Heart left ventricle (tissue), 13 donors: ENCODE measurements around the gene BATF3.

Experiments
- POLR2A ChIP-seq, 2 donors: fragments of 450-650 bp; IDR thresholded peaks; one replicate each; pipeline ENCODE4 v1.6.1; 2017; ENCODE audit warnings: antibody characterized with exemption in 2 of 2, mild to moderate bottlenecking in 2 of 2, moderate library complexity in 2 of 2
- TF ChIP-seq, protein P1 (sequence below), 12 donors: fragments of 200-600 bp; sonication (generic) in 4 of 12; IDR thresholded peaks; one replicate each; pipeline versions ENCODE4 v1.5.0 to v1.8.0; 2018 to 2022; ENCODE audit warnings: antibody characterized with exemption in 12 of 12, mild to moderate bottlenecking in 5 of 12
- donor health status: ischemic (EF 13 %, LVEDD 7.1; RV severe dilation, severe dysfunction).
- donor health status: DM: no; HTN: yes; CAD: no.
- donor health status: DM: no; HTN: no; CAD: no.
- donor health status: ischemic (EF 25% LVEDD 6.9; RV normal size, moderate dysfunction).
- donor health status: ischemic (EF 25% LVEDD 5.7; RV mildly dilated, moderate dysfunction).
- donor health status: ischemic (EF 35%, LVEDD 5.7; RV mildly dilated, moderate dysfunction).
- donor health status: nonischemic (EF 11% LVEDD 7.7; RV severe dilation, severe dysfunction).
- donor health status: DM: yes; HTN: yes; CAD: no.
- donor health status: PGD.
- donor health status: ischemic (EF 29% LVEDD 5.4; RV normal size, mild dysfunction).
- donor health status: nonischemic (EF 23%, LVEDD 6.1; RV moderate dilation, normal function).

DNA sequence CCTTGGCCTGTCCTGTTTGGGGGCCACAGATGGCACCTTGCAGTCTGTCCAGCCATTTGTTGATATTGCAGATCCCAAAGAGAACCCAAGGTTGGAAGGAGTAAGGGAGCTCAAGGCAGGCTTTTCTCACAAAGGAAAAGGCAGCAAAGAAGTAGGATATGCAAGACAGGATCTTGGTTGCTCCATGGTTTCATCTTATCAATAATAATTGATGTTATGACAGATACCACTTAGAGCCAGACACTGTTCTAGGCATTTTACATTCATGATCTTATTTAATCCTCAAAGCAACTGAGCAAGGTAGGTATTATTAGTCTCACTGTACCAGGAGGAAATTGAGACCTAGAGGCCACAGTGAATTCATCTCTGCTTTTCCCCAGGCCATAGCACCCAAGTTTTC lies 28.8 kb downstream of the BATF3 start:
- TF ChIP-seq, protein P1, sequence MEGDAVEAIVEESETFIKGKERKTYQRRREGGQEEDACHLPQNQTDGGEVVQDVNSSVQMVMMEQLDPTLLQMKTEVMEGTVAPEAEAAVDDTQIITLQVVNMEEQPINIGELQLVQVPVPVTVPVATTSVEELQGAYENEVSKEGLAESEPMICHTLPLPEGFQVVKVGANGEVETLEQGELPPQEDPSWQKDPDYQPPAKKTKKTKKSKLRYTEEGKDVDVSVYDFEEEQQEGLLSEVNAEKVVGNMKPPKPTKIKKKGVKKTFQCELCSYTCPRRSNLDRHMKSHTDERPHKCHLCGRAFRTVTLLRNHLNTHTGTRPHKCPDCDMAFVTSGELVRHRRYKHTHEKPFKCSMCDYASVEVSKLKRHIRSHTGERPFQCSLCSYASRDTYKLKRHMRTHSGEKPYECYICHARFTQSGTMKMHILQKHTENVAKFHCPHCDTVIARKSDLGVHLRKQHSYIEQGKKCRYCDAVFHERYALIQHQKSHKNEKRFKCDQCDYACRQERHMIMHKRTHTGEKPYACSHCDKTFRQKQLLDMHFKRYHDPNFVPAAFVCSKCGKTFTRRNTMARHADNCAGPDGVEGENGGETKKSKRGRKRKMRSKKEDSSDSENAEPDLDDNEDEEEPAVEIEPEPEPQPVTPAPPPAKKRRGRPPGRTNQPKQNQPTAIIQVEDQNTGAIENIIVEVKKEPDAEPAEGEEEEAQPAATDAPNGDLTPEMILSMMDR (IDR thresholded peaks at IDR 0.05): no peak
- no peak for TF ChIP-seq POLR2A (IDR thresholded peaks at IDR 0.05)
